ENCODE results near the gene L2HGDH. TPM values are rescaled to one million over a fixed set of nuclear protein-coding genes. Genes with fewer than 3 reads are reported as not detected.

The L2HGDH gene
- total RNA-seq, 1 experiment from 2014 or later, result 16.9 TPM

DNA sequence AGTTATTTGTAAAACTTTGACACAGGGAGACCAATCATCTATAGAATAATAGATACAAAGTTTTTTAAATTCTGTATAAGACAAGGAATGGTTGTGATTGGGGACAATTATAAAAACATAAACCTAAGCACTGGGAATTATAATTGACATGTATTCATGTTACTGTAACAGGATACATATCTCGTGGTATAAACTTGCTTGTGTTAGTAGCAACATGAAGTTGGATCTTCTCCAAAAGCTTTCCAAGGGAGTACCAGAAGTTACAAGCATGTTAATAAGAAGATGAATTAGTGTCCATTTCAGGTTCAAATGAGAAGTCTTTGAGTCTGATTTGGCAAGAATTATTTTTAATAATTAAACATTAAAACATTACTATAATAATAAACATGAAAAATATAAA, 42.5 kb upstream of the L2HGDH start:
- Histone ChIP-seq H3K4me2 (ENCODE audit: low read length) (no peak overlapping the region), H3K36me3 (ENCODE audit: control insufficient read depth in 1 of 2, insufficient read depth in 2 of 2, low read length in 2 of 2) (no peaks in the 10 kb centered on the region), H3K9ac (ENCODE audit: low read length) (no peak overlapping the region), H4K20me1 (ENCODE audit: insufficient read depth) (no peaks in the 10 kb centered on the region), H3K9me3 (ENCODE audit: control insufficient read depth in 1 of 2, insufficient read depth in 1 of 2, low read depth in 1 of 2, low read length in 2 of 2) (no peaks in the 10 kb centered on the region), H3K27me3 (ENCODE audit: insufficient read depth, low read length) (no peaks in the 10 kb centered on the region), H3K27ac (ENCODE audit: low read depth, low read length) (no peak overlapping the region), H3K4me3 (replicated peaks in 1 of 2; ENCODE audit: low read depth in 1 of 2, low read length in 2 of 2) (no peak overlapping the region), H3K79me2 (ENCODE audit: insufficient read depth, low read length) (no peaks in the 10 kb centered on the region), H3K4me1 (ENCODE audit: control insufficient read depth in 1 of 2, insufficient read depth in 2 of 2, low read length in 2 of 2) (no peaks in the 10 kb centered on the region), H3K9me2 (ENCODE audit: insufficient read depth) (no peaks in the 10 kb centered on the region), H2AFZ (ENCODE audit: low read depth, low read length, poor library complexity, severe bottlenecking) (no peak overlapping the region)
- POLR2A ChIA-PET, result no interaction called here
- BruUV-seq (replicated peaks), result no TSS peak
- no peak for ATAC-seq
- CTCF ChIA-PET, result no interaction called here
- intact Hi-C loops (cut with micrococcal nuclease), result no loop called here
- DNase-seq (ENCODE audit: low read depth, low spot score), result no peak
- RAD21 ChIA-PET (ENCODE audit: low non-redundant PET in 1 of 2, low total read pairs in 2 of 2, uncharacterized antibody in 2 of 2, unreplicated experiment in 2 of 2), result no interaction called here
- TF ChIP-seq, protein P1, sequence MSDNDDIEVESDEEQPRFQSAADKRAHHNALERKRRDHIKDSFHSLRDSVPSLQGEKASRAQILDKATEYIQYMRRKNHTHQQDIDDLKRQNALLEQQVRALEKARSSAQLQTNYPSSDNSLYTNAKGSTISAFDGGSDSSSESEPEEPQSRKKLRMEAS (IDR thresholded peaks at IDR 0.05), result no peak
- TF ChIP-seq ELF1 (IDR thresholded peaks at IDR 0.05; ENCODE audit: borderline replicate concordance, low read depth), result no peak

DNA sequence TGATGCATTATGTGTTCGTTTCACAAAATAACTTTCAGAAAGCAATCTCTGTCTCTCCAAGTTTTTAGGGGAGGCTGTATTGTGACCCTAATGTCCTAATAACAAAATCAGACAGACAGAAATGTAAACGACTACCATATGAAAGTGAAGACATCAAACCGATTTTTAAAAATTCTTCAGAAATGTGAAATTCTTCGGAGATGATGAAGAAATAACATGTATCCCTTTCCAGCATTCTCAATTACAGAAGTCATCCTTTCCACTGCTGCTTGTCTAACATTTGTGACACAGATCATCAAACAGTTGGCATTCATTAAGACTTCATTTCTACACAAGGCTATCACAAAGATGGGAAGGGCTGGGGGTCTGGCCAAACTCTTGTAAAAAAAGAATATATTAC, 41.1 kb upstream of the L2HGDH start:
- no peak overlapping the region for H3K4me2 ChIP-seq (ENCODE audit: low read length)
- H2AFZ ChIP-seq (ENCODE audit: low read depth, low read length, poor library complexity, severe bottlenecking), result no peak overlapping the region
- ChIA-PET RAD21 (ENCODE audit: low non-redundant PET in 1 of 2, low total read pairs in 2 of 2, uncharacterized antibody in 2 of 2, unreplicated experiment in 2 of 2) (no interaction called here), CTCF (no interaction called here), POLR2A (no interaction called here)
- TF ChIP-seq FOSL1 (IDR thresholded peaks at IDR 0.05; ENCODE audit: low read depth) (no peak), CEBPB (IDR thresholded peaks at IDR 0.05; ENCODE audit: low read depth) (no peak)
- no peak for ATAC-seq
- DNase-seq (ENCODE audit: low read depth, low spot score), result no peak
- no peaks in the 10 kb centered on the region for H3K9me2 ChIP-seq (ENCODE audit: insufficient read depth)
- H3K79me2 ChIP-seq (ENCODE audit: insufficient read depth, low read length), result no peaks in the 10 kb centered on the region
- intact Hi-C loops (cut with micrococcal nuclease), result no loop called here
- no peaks in the 10 kb centered on the region for H3K9me3 ChIP-seq (ENCODE audit: control insufficient read depth in 1 of 2, insufficient read depth in 1 of 2, low read depth in 1 of 2, low read length in 2 of 2)
- no peaks in the 10 kb centered on the region for H3K27me3 ChIP-seq (ENCODE audit: insufficient read depth, low read length)
- H3K27ac ChIP-seq (ENCODE audit: low read depth, low read length), result no peak overlapping the region
- H3K4me1 ChIP-seq (ENCODE audit: control insufficient read depth in 1 of 2, insufficient read depth in 2 of 2, low read length in 2 of 2), result no peaks in the 10 kb centered on the region
- H3K9ac ChIP-seq (ENCODE audit: low read length), result no peak overlapping the region
- no peaks in the 10 kb centered on the region for H3K36me3 ChIP-seq (ENCODE audit: control insufficient read depth in 1 of 2, insufficient read depth in 2 of 2, low read length in 2 of 2)
- no peak overlapping the region for H3K4me3 ChIP-seq (replicated peaks in 1 of 2; ENCODE audit: low read depth in 1 of 2, low read length in 2 of 2)
- no peaks in the 10 kb centered on the region for H4K20me1 ChIP-seq (ENCODE audit: insufficient read depth)
- no TSS peak for BruUV-seq (replicated peaks)

DNA sequence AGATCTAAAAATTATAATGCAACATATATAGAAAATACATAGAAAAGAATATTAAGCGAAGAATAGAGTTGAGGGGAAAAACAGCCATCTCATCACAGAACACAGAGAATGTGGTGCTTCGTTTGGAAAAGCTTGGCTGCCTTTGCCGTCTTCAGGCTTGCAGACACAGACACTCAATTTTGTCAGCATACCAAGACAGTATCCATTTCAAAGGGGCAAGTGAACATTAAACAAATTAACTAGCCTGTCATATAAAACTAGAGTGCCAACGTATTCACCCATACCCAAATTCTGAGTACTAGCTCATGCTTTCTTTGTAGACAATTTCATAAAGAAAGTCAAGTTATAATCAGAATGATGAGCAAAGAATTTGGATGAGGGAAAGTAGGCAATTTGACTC, 40.6 kb upstream of the L2HGDH start:
- Histone ChIP-seq H3K36me3 (ENCODE audit: control insufficient read depth in 1 of 2, insufficient read depth in 2 of 2, low read length in 2 of 2) (no peaks in the 10 kb centered on the region), H2AFZ (ENCODE audit: low read depth, low read length, poor library complexity, severe bottlenecking) (no peak overlapping the region), H3K9me3 (ENCODE audit: control insufficient read depth in 1 of 2, insufficient read depth in 1 of 2, low read depth in 1 of 2, low read length in 2 of 2) (no peaks in the 10 kb centered on the region), H3K9me2 (ENCODE audit: insufficient read depth) (no peaks in the 10 kb centered on the region), H3K79me2 (ENCODE audit: insufficient read depth, low read length) (no peaks in the 10 kb centered on the region), H3K4me1 (ENCODE audit: control insufficient read depth in 1 of 2, insufficient read depth in 2 of 2, low read length in 2 of 2) (peaks cover 0 to 4% of the 10 kb centered on the region in 2 experiments; a peak in 2 of 4 replicates), H3K27ac (ENCODE audit: low read depth, low read length) (no peak overlapping the region), H3K27me3 (ENCODE audit: insufficient read depth, low read length) (no peaks in the 10 kb centered on the region), H3K4me3 (replicated peaks in 1 of 2; ENCODE audit: low read depth in 1 of 2, low read length in 2 of 2) (no peak overlapping the region), H3K9ac (ENCODE audit: low read length) (no peak overlapping the region), H4K20me1 (ENCODE audit: insufficient read depth) (no peaks in the 10 kb centered on the region), H3K4me2 (ENCODE audit: low read length) (no peak overlapping the region)
- intact Hi-C loops (cut with micrococcal nuclease), result no loop called here
- RAD21 ChIA-PET (ENCODE audit: low non-redundant PET in 1 of 2, low total read pairs in 2 of 2, uncharacterized antibody in 2 of 2, unreplicated experiment in 2 of 2), result no interaction called here
- POLR2A ChIA-PET, result no interaction called here
- CTCF ChIA-PET, result no interaction called here
- no peak for TF ChIP-seq YY1 (IDR thresholded peaks at IDR 0.05; ENCODE audit: extremely low read depth, insufficient replicate concordance, low read depth, low read length)
- TF ChIP-seq, protein P1 (IDR thresholded peaks at IDR 0.05), result no peak
- TF ChIP-seq, protein P2, sequence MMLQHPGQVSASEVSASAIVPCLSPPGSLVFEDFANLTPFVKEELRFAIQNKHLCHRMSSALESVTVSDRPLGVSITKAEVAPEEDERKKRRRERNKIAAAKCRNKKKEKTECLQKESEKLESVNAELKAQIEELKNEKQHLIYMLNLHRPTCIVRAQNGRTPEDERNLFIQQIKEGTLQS (IDR thresholded peaks at IDR 0.05), result no peak
- no peak for TF ChIP-seq CEBPB (IDR thresholded peaks at IDR 0.05; ENCODE audit: low read depth)
- no peak for TF ChIP-seq RAD21 (IDR thresholded peaks at IDR 0.05; ENCODE audit: low read depth)
- no peak for TF ChIP-seq EZH2 (IDR thresholded peaks at IDR 0.05)
- no TSS peak for BruUV-seq (replicated peaks)
- ATAC-seq (no peak), DNase-seq (ENCODE audit: low read depth, low spot score) (no peak)

All from HCT116 (cell line).